IMR-90 (cell line): Measurements from ENCODE around the gene FEM1A. TPM values are rescaled to one million over a fixed set of nuclear protein-coding genes. Genes with fewer than 3 reads are reported as not detected.

Experiments
- ATAC-seq: fragments of 200-7000 bp; cut with Tn5 transposase; 2 replicates; pipeline ENCODE4 v1.9.1; 2020; ENCODE audit warnings: low read depth, mild to moderate bottlenecking, moderate library complexity
- BruUV-seq: library from RNA; stranded (reverse); fragments of 400-500 nt; replicated peaks from 2 replicates; lab custom pipeline; 2021; lab: Mats Ljungman, UMichigan
- CTCF ChIA-PET: fragments of 300-600 bp; formaldehyde crosslinking; extraction: SDS; loops from one replicate; lab custom pipeline; 2021; ENCODE audit warnings: antibody characterized with exemption; lab: Yijun Ruan, JAX
- POLR2A ChIA-PET: fragments of 300-600 bp; sonication (Branson Sonifier 250); formaldehyde crosslinking; loops from one replicate; lab custom pipeline; 2022; ENCODE audit warnings: antibody characterized with exemption; ENCODE audit not compliant: unreplicated experiment; lab: Charles Lee
- DNase-seq: peaks from one replicate; pipeline ENCODE4 v3.0.0; 2013
- H2AFZ ChIP-seq: replicated peaks from 2 replicates; pipeline ENCODE3; 2013; ENCODE audit warnings: low read length, mild to moderate bottlenecking; ENCODE audit not compliant: poor library complexity
- H2AK5ac ChIP-seq: 2 replicates; pipeline ENCODE4 v1.6.1; 2013; ENCODE audit warnings: low read depth, low read length, inconsistent platforms
- H2AK9ac ChIP-seq: replicated peaks from 2 replicates; pipeline ENCODE3; 2013; ENCODE audit warnings: mild to moderate bottlenecking, low read depth, low read length, moderate library complexity; ENCODE audit not compliant: poor library complexity
- H2BK120ac ChIP-seq: 2 replicates; pipeline ENCODE4 v1.6.1; 2013; ENCODE audit warnings: low read depth, low read length, inconsistent platforms
- H2BK15ac ChIP-seq: 3 replicates; pipeline ENCODE4 v1.6.1; 2013; ENCODE audit warnings: low read depth, low read length, inconsistent platforms
- H2BK20ac ChIP-seq: 2 replicates; pipeline ENCODE4 v1.6.1; 2013; ENCODE audit warnings: low read depth, mild to moderate bottlenecking, inconsistent platforms, low read length, moderate library complexity
- H2BK5ac ChIP-seq: 2 replicates; pipeline ENCODE4 v1.6.1; 2013; ENCODE audit warnings: mild to moderate bottlenecking, low read depth, low read length, inconsistent platforms; ENCODE audit not compliant: poor library complexity, severe bottlenecking
- H3K14ac ChIP-seq: replicated peaks from 2 replicates; pipeline ENCODE4 v1.6.1; 2013; ENCODE audit warnings: low read depth, low read length, inconsistent platforms
- H3K18ac ChIP-seq: 2 replicates; pipeline ENCODE4 v1.6.1; 2013; ENCODE audit warnings: low read depth, low read length, control low read depth
- H3K23ac ChIP-seq: 2 replicates; pipeline ENCODE4 v1.6.1; 2013; ENCODE audit warnings: low read depth, low read length, inconsistent platforms
- H3K27ac ChIP-seq: 2 replicates; pipeline ENCODE4 v1.5.1; 2013; ENCODE audit warnings: mild to moderate bottlenecking, control low read depth, low read length; ENCODE audit not compliant: insufficient read depth
- H3K27me3 ChIP-seq: 2 replicates; pipeline ENCODE4 v1.6.1; 2013; ENCODE audit warnings: low read length; ENCODE audit not compliant: control insufficient read depth, insufficient read depth
- H3K36me3 ChIP-seq: 2 replicates; pipeline ENCODE4 v1.6.1; 2013; ENCODE audit warnings: low read length, mixed read lengths; ENCODE audit not compliant: control insufficient read depth, insufficient read depth
- H3K4ac ChIP-seq: 2 replicates; pipeline ENCODE4 v1.6.1; 2013; ENCODE audit warnings: low read depth, low read length, inconsistent platforms
- H3K4me1 ChIP-seq: 2 replicates; pipeline ENCODE4 v1.6.1; 2013; ENCODE audit warnings: low read length, mixed read lengths; ENCODE audit not compliant: control insufficient read depth, insufficient read depth
- H3K4me2 ChIP-seq: 2 replicates; pipeline ENCODE4 v1.6.1; 2013; ENCODE audit warnings: low read depth, mild to moderate bottlenecking, control low read depth, low read length, moderate library complexity
- H3K4me3 ChIP-seq: 2 replicates; pipeline ENCODE4 v1.5.1; 2013; ENCODE audit warnings: low read depth, mild to moderate bottlenecking, control low read depth, low read length, moderate library complexity; ENCODE audit not compliant: insufficient read depth
- H3K56ac ChIP-seq: 2 replicates; pipeline ENCODE4 v1.6.1; 2013; ENCODE audit warnings: low read length, inconsistent platforms; ENCODE audit not compliant: insufficient read depth; ENCODE audit errors: extremely low read depth
- H3K79me1 ChIP-seq, 2 experiments: 2 replicates each; pipeline ENCODE4 v1.6.1; 2013; ENCODE audit warnings: low read length in 2 of 2, inconsistent platforms in 1 of 2, low read depth in 1 of 2
- H3K9ac ChIP-seq: 2 replicates; pipeline ENCODE4 v1.6.1; 2013; ENCODE audit warnings: low read depth, low read length, control low read depth
- H3K9me1 ChIP-seq: 2 replicates; pipeline ENCODE4 v1.6.1; 2013; ENCODE audit warnings: low read length, inconsistent platforms; ENCODE audit not compliant: insufficient read depth
- H3K9me3 ChIP-seq: 2 replicates; pipeline ENCODE4 v1.6.1; 2013; ENCODE audit warnings: low read length; ENCODE audit not compliant: control insufficient read depth, insufficient read depth
- H4K20me1 ChIP-seq: 2 replicates; pipeline ENCODE4 v1.6.1; 2013; ENCODE audit warnings: low read length, inconsistent platforms; ENCODE audit not compliant: insufficient read depth
- H4K5ac ChIP-seq: 2 replicates; pipeline ENCODE4 v1.6.1; 2013; ENCODE audit warnings: mild to moderate bottlenecking, low read depth, low read length, control low read depth
- H4K8ac ChIP-seq, 2 experiments: 2 replicates each; pipeline ENCODE4 v1.6.1; 2013; ENCODE audit warnings: low read depth in 2 of 2, low read length in 2 of 2, control low read depth in 1 of 2, inconsistent platforms in 1 of 2
- H4K91ac ChIP-seq: 2 replicates; pipeline ENCODE4 v1.6.1; 2013; ENCODE audit warnings: low read depth, low read length, inconsistent platforms; ENCODE audit not compliant: insufficient read depth
- CEBPB ChIP-seq: IDR thresholded peaks from 2 replicates; pipeline ENCODE4 v1.6.1; 2012; ENCODE audit warnings: low read depth, low read length, improper control_type of control experiment
- CHD1 ChIP-seq: IDR thresholded peaks from 2 replicates; pipeline ENCODE4 v1.6.1; 2012; ENCODE audit warnings: low read depth, low read length, improper control_type of control experiment
- CTCF ChIP-seq: conservative IDR thresholded peaks from 2 replicates; pipeline ENCODE4 v1.5.1; 2012; ENCODE audit warnings: mild to moderate bottlenecking, low read depth, low read length, improper control_type of control experiment
- FOS ChIP-seq: fragments of 150-350 bp; IDR thresholded peaks from 2 replicates; pipeline ENCODE4 v1.6.1; 2016; ENCODE audit warnings: low read depth, low read length
- MAFK ChIP-seq: IDR thresholded peaks from 2 replicates; pipeline ENCODE4 v1.6.1; 2012; ENCODE audit warnings: low read depth, low read length, improper control_type of control experiment
- MAZ ChIP-seq: IDR thresholded peaks from 2 replicates; pipeline ENCODE4 v1.6.1; 2012; ENCODE audit warnings: low read depth, mild to moderate bottlenecking, low read length, improper control_type of control experiment, moderate library complexity, borderline replicate concordance
- MXI1 ChIP-seq: IDR thresholded peaks from 2 replicates; pipeline ENCODE4 v1.6.1; 2012; ENCODE audit warnings: low read depth, mild to moderate bottlenecking, low read length, moderate library complexity, borderline replicate concordance
- NFE2L2 ChIP-seq: fragments of 150-350 bp; IDR thresholded peaks from 2 replicates; pipeline ENCODE4 v1.6.1; 2016; ENCODE audit warnings: low read depth, mild to moderate bottlenecking, low read length
- RAD21 ChIP-seq: IDR thresholded peaks from 2 replicates; pipeline ENCODE4 v1.6.1; 2012; ENCODE audit warnings: low read length, improper control_type of control experiment
- RCOR1 ChIP-seq: IDR thresholded peaks from 2 replicates; pipeline ENCODE4 v1.6.1; 2012; ENCODE audit warnings: mild to moderate bottlenecking, low read length, improper control_type of control experiment; ENCODE audit not compliant: insufficient replicate concordance
- RFX5 ChIP-seq: IDR thresholded peaks from 2 replicates; pipeline ENCODE4 v1.8.0; 2012; ENCODE audit warnings: low read depth, mild to moderate bottlenecking, low read length, moderate library complexity
- SMC3 ChIP-seq: fragments of 150-350 bp; IDR thresholded peaks from 2 replicates; pipeline ENCODE4 v1.6.1; 2016; ENCODE audit warnings: low read depth, mild to moderate bottlenecking, antibody characterized with exemption, low read length, moderate library complexity
- USF2 ChIP-seq: fragments of 150-350 bp; IDR thresholded peaks from 2 replicates; pipeline ENCODE4 v1.6.1; 2017; ENCODE audit warnings: mild to moderate bottlenecking, antibody characterized with exemption, low read length, low read depth
- WGBS, 2 experiments: methylation state at CpG; one replicate each; pipeline versions ENCODE4 v1.1.5 to v1.1.7; 2013; ENCODE audit warnings: missing lambda C conversion rate in 2 of 2; ENCODE audit not compliant: insufficient read length in 1 of 2; ENCODE audit errors: extremely low coverage in 2 of 2; 5-methylcytosine and 5-hydroxymethylcytosine counted together
- dilution Hi-C: fragments of 300-500 bp; cut with HindIII; formaldehyde crosslinking; loops from one replicate; pipeline ENCODE4 v1.14.3; 2018; ENCODE audit warnings: low sequenced_read_pairs; ENCODE audit not compliant: unreplicated experiment
- in situ Hi-C: fragments of 300-500 bp; cut with MboI; formaldehyde crosslinking; loops from 3 replicates; pipeline ENCODE4 v1.14.3; 2019; ENCODE audit warnings: low sequenced_read_pairs, inconsistent platforms, mixed read lengths
- intact Hi-C: fragments of 100-400 bp; cut with micrococcal nuclease; formaldehyde crosslinking; loops from 2 replicates; pipeline ENCODE4 v1.10.0; 2022
- polyA plus RNA-seq, 3 experiments: library from polyadenylated mRNA; depleted of rRNA; stranded (reverse); fragments of >200 nt; gene quantifications; 2 replicates each; pipeline ENCODE4 v1.2.3, GENCODE V29; 2012; ENCODE audit warnings: low replicate concordance in 1 of 3
- total RNA-seq: library from RNA; depleted of rRNA; stranded (reverse); fragments of >200 nt; gene quantifications from 2 replicates; pipeline ENCODE4 v1.2.3, GENCODE V29; 2012
- TF ChIP-seq, protein P1 (sequence below): fragments of 150-350 bp; IDR thresholded peaks from 2 replicates; pipeline ENCODE4 v1.6.1; 2016; ENCODE audit warnings: low read depth, mild to moderate bottlenecking, low read length, moderate library complexity, borderline replicate concordance

The FEM1A gene
- total and polyA plus RNA-seq, 2 of the 4 experiments (the other 2 are of a cell fraction) = 5.3 to 8.8 TPM

- Histone ChIP-seq H3K9ac (no peak overlapping the region), H3K9me1 (no peaks in the 10 kb centered on the region), H3K23ac (no peak overlapping the region), H3K4me3 (no peak overlapping the region), H3K4ac (no peak overlapping the region), H4K20me1 (peaks cover 8% of the 10 kb centered on the region), H3K36me3 (no peaks in the 10 kb centered on the region), H4K5ac (no peak overlapping the region), H3K4me1 (no peaks in the 10 kb centered on the region), H2AK9ac (no peak overlapping the region), H3K14ac (no peak overlapping the region), H2AK5ac (no peak overlapping the region), H4K91ac (no peak overlapping the region), H3K56ac (no peak overlapping the region), H3K18ac (no peak overlapping the region), H2AFZ (peak overlapping the region; percentile 21), H3K27me3 (peaks cover 7% of the 10 kb centered on the region; the same call in 1 of the 2 replicates), H3K79me1 (no peaks in the 10 kb centered on the region), H2BK5ac (no peak overlapping the region), H2BK20ac (no peak overlapping the region), H2BK15ac (no peak overlapping the region), H3K4me2 (no peak overlapping the region), H2BK120ac (no peak overlapping the region), H3K9me3 (peaks cover 3% of the 10 kb centered on the region; the same call in 1 of the 2 replicates), H4K8ac (no peak overlapping the region), H3K27ac (no peak overlapping the region)
- dilution Hi-C loops (no loop called here), intact Hi-C loops (no loop called here), in situ Hi-C loops (no loop called here)
- 73% methylated on average over 2 of the region's 9 CpGs; no CpG with 5 or more reads in 1 of the 2 experiments for WGBS, 2 experiments
- no peak for TF ChIP-seq MXI1
- no peak for TF ChIP-seq MAZ
- no peak for TF ChIP-seq NFE2L2
- no peak for TF ChIP-seq CTCF
- TF ChIP-seq SMC3 = no peak
- no peak for TF ChIP-seq USF2
- TF ChIP-seq, protein P1, sequence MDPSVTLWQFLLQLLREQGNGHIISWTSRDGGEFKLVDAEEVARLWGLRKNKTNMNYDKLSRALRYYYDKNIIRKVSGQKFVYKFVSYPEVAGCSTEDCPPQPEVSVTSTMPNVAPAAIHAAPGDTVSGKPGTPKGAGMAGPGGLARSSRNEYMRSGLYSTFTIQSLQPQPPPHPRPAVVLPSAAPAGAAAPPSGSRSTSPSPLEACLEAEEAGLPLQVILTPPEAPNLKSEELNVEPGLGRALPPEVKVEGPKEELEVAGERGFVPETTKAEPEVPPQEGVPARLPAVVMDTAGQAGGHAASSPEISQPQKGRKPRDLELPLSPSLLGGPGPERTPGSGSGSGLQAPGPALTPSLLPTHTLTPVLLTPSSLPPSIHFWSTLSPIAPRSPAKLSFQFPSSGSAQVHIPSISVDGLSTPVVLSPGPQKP = no peak
- TF ChIP-seq RFX5 = no peak
- TF ChIP-seq CEBPB = no peak
- TF ChIP-seq RAD21 = no peak
- TF ChIP-seq RCOR1 = no peak
- no peak for TF ChIP-seq CHD1
- TF ChIP-seq FOS = no peak
- no peak for TF ChIP-seq MAFK
- DNase-seq = no peak
- no TSS peak for BruUV-seq
- CTCF ChIA-PET = no interaction called here
- POLR2A ChIA-PET = no interaction called here
- ATAC-seq = no peak
Measured at GRCh38 chr19:4773047-4773640, 18.4 kb upstream of the FEM1A start.
